ENCODE results near the gene MUC5AC. TPM values are rescaled to one million over a fixed set of nuclear protein-coding genes. Genes with fewer than 3 reads are reported as not detected.
A peak's percentile ranks its signal among the peaks of the same experiment; 100 is the strongest.

The MUC5AC gene
- total RNA-seq, 1 donor from 2014 or later = not detected

GRCh38 chr11:1202154-1202775 lies 44.5 kb downstream of the MUC5AC start:
- no peaks in the 10 kb centered on the region for H3K27me3 ChIP-seq
- intact Hi-C loops (cut with DNase I) = loop anchor here (5.0 to 10.0 kb wide), 2 partner anchors 315 to 373 kb away; partner anchors contain the start of gene DUSP8
- DNase-seq (ENCODE audit: extremely low spot score in 2 of 2) = no peak
- H3K4me1 ChIP-seq = peaks cover 12% of the 10 kb centered on the region
- TF ChIP-seq CTCF (IDR thresholded peaks at IDR 0.05) (no peak), POLR2AphosphoS5 (IDR thresholded peaks at IDR 0.05; ENCODE audit: insufficient read depth in 1 of 2, low read depth in 1 of 2) (no peak), POLR2A (IDR thresholded peaks at IDR 0.05) (no peak)
- no peak overlapping the region for H3K27ac ChIP-seq
- H3K4me3 ChIP-seq = no peak overlapping the region
- no peaks in the 10 kb centered on the region for H3K36me3 ChIP-seq
- no peaks in the 10 kb centered on the region for H3K9me3 ChIP-seq

DNA sequence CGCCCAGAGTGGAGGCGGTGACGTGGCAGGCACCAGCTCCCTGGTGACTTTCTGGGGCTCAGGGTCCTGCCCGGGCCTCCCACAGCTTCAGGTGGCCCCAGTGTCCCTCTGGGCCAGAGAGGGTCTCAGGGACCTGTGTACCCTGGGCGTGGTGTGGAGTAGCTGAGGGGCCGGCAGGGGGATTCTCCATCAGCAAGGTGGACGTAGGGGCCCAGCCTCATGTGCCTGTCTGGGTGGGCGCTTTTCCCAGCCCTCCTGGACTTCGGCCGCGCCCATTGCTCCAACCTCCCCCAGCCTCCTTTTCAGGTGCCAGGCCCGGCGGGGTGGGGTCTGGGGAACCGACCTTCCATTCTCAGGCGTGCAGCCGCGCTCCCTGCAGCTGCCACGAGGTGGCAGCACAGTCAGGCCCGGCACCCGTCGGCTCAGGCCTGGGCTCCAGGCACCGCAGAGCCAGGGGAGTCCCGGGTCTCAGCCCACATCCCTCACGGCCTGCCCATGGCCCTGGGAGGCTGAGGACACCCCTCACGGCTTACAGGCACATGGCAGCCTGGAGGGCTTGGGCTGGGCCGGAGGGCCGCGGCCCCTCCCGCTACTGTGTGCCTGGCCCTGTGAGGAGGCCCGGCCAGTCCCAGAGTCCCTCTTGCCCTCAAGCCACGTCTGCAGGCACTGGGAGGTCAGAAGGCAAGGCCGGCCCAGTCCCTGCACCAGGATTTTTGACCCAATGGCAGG lies 45.2 kb downstream of the MUC5AC start:
- intact Hi-C loops (cut with DNase I) = loop anchor here (5.0 to 10.0 kb wide), 2 partner anchors 314 to 372 kb away; partner anchors contain the start of gene DUSP8
- Histone ChIP-seq H3K4me1 (peaks cover 12% of the 10 kb centered on the region), H3K9me3 (no peaks in the 10 kb centered on the region), H3K27ac (no peak overlapping the region), H3K27me3 (no peaks in the 10 kb centered on the region), H3K4me3 (no peak overlapping the region), H3K36me3 (no peaks in the 10 kb centered on the region)
- TF ChIP-seq CTCF (IDR thresholded peaks at IDR 0.05) (peak; percentile 63 to 96 (median 78)), POLR2A (IDR thresholded peaks at IDR 0.05) (no peak)
- no peak for DNase-seq (ENCODE audit: extremely low spot score in 2 of 2)

GRCh38 chr11:1203505-1204271 lies 45.9 kb downstream of the MUC5AC start:
- Histone ChIP-seq H3K27ac (no peak overlapping the region), H3K9me3 (no peaks in the 10 kb centered on the region), H3K27me3 (no peaks in the 10 kb centered on the region), H3K4me3 (no peak overlapping the region), H3K4me1 (peaks cover 12% of the 10 kb centered on the region), H3K36me3 (no peaks in the 10 kb centered on the region)
- TF ChIP-seq CTCF (IDR thresholded peaks at IDR 0.05) = no peak
- no peak for TF ChIP-seq POLR2AphosphoS5 (IDR thresholded peaks at IDR 0.05; ENCODE audit: insufficient read depth in 1 of 2, low read depth in 1 of 2)
- no peak for TF ChIP-seq POLR2A (IDR thresholded peaks at IDR 0.05)
- DNase-seq (ENCODE audit: extremely low spot score in 2 of 2) = no peak
- intact Hi-C loops (cut with DNase I) = loop anchor here (5.0 to 10.0 kb wide), 2 partner anchors 314 to 371 kb away; partner anchors contain the start of gene DUSP8

DNA sequence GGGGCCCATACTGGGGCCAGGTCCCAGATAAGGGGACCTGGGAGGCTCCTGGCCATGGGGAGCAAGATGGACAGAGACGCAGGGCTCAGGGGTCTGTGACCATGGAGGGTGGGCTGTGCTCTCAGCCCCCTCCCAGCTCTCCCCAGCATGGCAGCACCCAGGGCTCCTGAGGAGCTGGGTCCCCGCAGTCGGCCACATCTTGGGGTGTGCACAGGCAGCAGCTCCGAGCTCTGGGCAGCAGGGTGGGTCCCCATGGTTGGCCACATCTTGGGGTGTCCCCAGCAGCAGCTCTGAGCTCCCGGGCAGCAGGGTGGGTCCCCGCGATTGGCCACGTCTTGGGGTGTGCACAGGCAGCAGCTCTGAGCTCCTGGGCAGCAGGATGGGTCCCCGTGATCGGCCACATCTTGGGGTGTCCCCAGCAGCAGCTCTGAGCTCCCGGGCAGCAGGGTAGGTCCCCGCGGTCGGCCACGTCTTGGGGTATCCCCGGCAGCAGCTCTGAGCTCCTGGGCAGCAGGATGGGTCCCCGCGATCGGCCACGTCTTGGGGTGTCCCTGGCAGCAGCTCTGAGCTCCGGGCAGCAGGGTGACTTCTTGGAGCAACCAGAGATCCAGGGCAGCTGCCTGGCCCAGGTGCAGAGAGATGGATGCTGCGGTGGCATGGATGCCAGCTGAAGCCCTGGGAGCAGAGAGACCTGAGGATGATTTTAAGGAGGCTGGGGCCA lies 46.8 kb downstream of the MUC5AC start:
- Histone ChIP-seq H3K4me3 (no peak overlapping the region), H3K9me3 (no peaks in the 10 kb centered on the region), H3K27ac (no peak overlapping the region), H3K36me3 (no peaks in the 10 kb centered on the region), H3K27me3 (no peaks in the 10 kb centered on the region), H3K4me1 (peaks cover 11% of the 10 kb centered on the region)
- no peak for DNase-seq (ENCODE audit: extremely low spot score in 2 of 2)
- TF ChIP-seq POLR2AphosphoS5 (IDR thresholded peaks at IDR 0.05; ENCODE audit: insufficient read depth in 1 of 2, low read depth in 1 of 2) (no peak), POLR2A (IDR thresholded peaks at IDR 0.05) (no peak), CTCF (IDR thresholded peaks at IDR 0.05) (no peak)
- intact Hi-C loops (cut with DNase I) = loop anchor here (5.0 to 10.0 kb wide), 2 partner anchors 313 to 370 kb away; partner anchors contain the start of gene DUSP8
